Activated naive CD8-positive, alpha-beta T cell treated with anti-CD3 and anti-CD28 coated beads, Interleukin-2, amount 50 U/mL, for 24 hours (primary cell): ENCODE results near the gene SH2D2A.

ENCODE experiments used
- ATAC-seq: fragments of 150-1000 bp; cut with Tn5 transposase; one replicate; pipeline ENCODE4 v1.10.0; 2021
- DNase-seq: peaks from one replicate; pipeline ENCODE4 v3.0.0; 2021
- H3K27ac Mint-ChIP-seq: one replicate; pipeline ENCODE4 v1.8.0; 2021; ENCODE audit warnings: mild to moderate bottlenecking, mixed read lengths
- H3K27me3 Mint-ChIP-seq: one replicate; pipeline ENCODE4 v1.8.0; 2021; ENCODE audit warnings: mixed read lengths
- H3K36me3 Mint-ChIP-seq: one replicate; pipeline ENCODE4 v1.8.0; 2021; ENCODE audit warnings: low read depth, mixed read lengths
- H3K4me1 Mint-ChIP-seq: one replicate; pipeline ENCODE4 v1.8.0; 2021; ENCODE audit warnings: mixed read lengths
- H3K4me3 Mint-ChIP-seq: one replicate; pipeline ENCODE4 v1.8.0; 2021; ENCODE audit warnings: mild to moderate bottlenecking, moderate library complexity, mixed read lengths
- H3K9me3 Mint-ChIP-seq: one replicate; pipeline ENCODE4 v1.8.0; 2021; ENCODE audit warnings: mixed read lengths

SH2D2A gene

GRCh38 chr1:156794506-156795373 is 21.9 kb downstream of the SH2D2A start:
- peaks cover 62% of the 10 kb centered on the region for H3K36me3 Mint-ChIP-seq
- DNase-seq (no peak), ATAC-seq (no peak)
- no peak overlapping the region for H3K27ac Mint-ChIP-seq
- H3K9me3 Mint-ChIP-seq = no peaks in the 10 kb centered on the region
- no peaks in the 10 kb centered on the region for H3K27me3 Mint-ChIP-seq
- H3K4me3 Mint-ChIP-seq = no peak overlapping the region
- no peaks in the 10 kb centered on the region for H3K4me1 Mint-ChIP-seq

GRCh38 chr1:156789621-156790318 is 26.9 kb downstream of the SH2D2A start:
- ATAC-seq = no peak
- H3K27ac Mint-ChIP-seq = peak overlapping the region; percentile 48
- DNase-seq = no peak
- no peak overlapping the region for H3K4me3 Mint-ChIP-seq
- H3K4me1 Mint-ChIP-seq = peaks cover 3% of the 10 kb centered on the region
- H3K9me3 Mint-ChIP-seq = no peaks in the 10 kb centered on the region
- no peaks in the 10 kb centered on the region for H3K27me3 Mint-ChIP-seq
- H3K36me3 Mint-ChIP-seq = peaks cover 50% of the 10 kb centered on the region

- ATAC-seq = no peak
- no peaks in the 10 kb centered on the region for H3K9me3 Mint-ChIP-seq
- H3K4me1 Mint-ChIP-seq = peaks cover 3% of the 10 kb centered on the region
- no peak overlapping the region for H3K27ac Mint-ChIP-seq
- H3K36me3 Mint-ChIP-seq = peaks cover 45% of the 10 kb centered on the region
- no peaks in the 10 kb centered on the region for H3K27me3 Mint-ChIP-seq
- DNase-seq = no peak
- H3K4me3 Mint-ChIP-seq = no peak overlapping the region
Observed at GRCh38 chr1:156788136-156788535, 28.5 kb downstream of the SH2D2A start.

- Mint-ChIP-seq H3K36me3 (peaks cover 49% of the 10 kb centered on the region), H3K4me1 (peaks cover 6% of the 10 kb centered on the region), H3K9me3 (no peaks in the 10 kb centered on the region), H3K4me3 (no peak overlapping the region), H3K27me3 (no peaks in the 10 kb centered on the region), H3K27ac (no peak overlapping the region)
- DNase-seq (no peak), ATAC-seq (no peak)
Observed at GRCh38 chr1:156786640-156787039, 30.0 kb downstream of the SH2D2A start.

GRCh38 chr1:156785458-156785857 is 31.2 kb downstream of the SH2D2A start:
- Mint-ChIP-seq H3K27me3 (no peaks in the 10 kb centered on the region), H3K27ac (no peak overlapping the region), H3K9me3 (no peaks in the 10 kb centered on the region), H3K36me3 (peaks cover 51% of the 10 kb centered on the region), H3K4me1 (peaks cover 14% of the 10 kb centered on the region), H3K4me3 (no peak overlapping the region)
- DNase-seq (no peak), ATAC-seq (no peak)

- Mint-ChIP-seq H3K4me3 (no peak overlapping the region), H3K27ac (no peak overlapping the region), H3K4me1 (peaks cover 23% of the 10 kb centered on the region), H3K9me3 (no peaks in the 10 kb centered on the region), H3K36me3 (peaks cover 35% of the 10 kb centered on the region), H3K27me3 (no peaks in the 10 kb centered on the region)
- ATAC-seq (no peak), DNase-seq (no peak)
Observed at GRCh38 chr1:156781585-156782186, 35.0 kb downstream of the SH2D2A start.

GRCh38 chr1:156777573-156777972 is 39.1 kb downstream of the SH2D2A start:
- ATAC-seq (no peak), DNase-seq (no peak)
- H3K27ac Mint-ChIP-seq = no peak overlapping the region
- H3K4me3 Mint-ChIP-seq = no peak overlapping the region
- peaks cover 51% of the 10 kb centered on the region for H3K4me1 Mint-ChIP-seq
- H3K27me3 Mint-ChIP-seq = no peaks in the 10 kb centered on the region
- peaks cover 38% of the 10 kb centered on the region for H3K36me3 Mint-ChIP-seq
- H3K9me3 Mint-ChIP-seq = no peaks in the 10 kb centered on the region

GRCh38 chr1:156776942-156777341 is 39.7 kb downstream of the SH2D2A start:
- ATAC-seq (no peak), DNase-seq (no peak)
- H3K36me3 Mint-ChIP-seq = peaks cover 37% of the 10 kb centered on the region
- no peaks in the 10 kb centered on the region for H3K27me3 Mint-ChIP-seq
- H3K4me1 Mint-ChIP-seq = peaks cover 57% of the 10 kb centered on the region
- no peaks in the 10 kb centered on the region for H3K9me3 Mint-ChIP-seq
- H3K4me3 Mint-ChIP-seq = no peak overlapping the region
- no peak overlapping the region for H3K27ac Mint-ChIP-seq

- Mint-ChIP-seq H3K4me1 (peaks cover 55% of the 10 kb centered on the region), H3K27me3 (no peaks in the 10 kb centered on the region)
Observed at GRCh38 chr1:156775799-156776198, 40.8 kb downstream of the SH2D2A start.

GRCh38 chr1:156773607-156774006 is 43.0 kb downstream of the SH2D2A start:
- DNase-seq (no peak), ATAC-seq (no peak)
- peaks cover 75% of the 10 kb centered on the region for H3K4me1 Mint-ChIP-seq

More at GRCh38 chr1:156775799-156776198, 40.8 kb downstream of the SH2D2A start:
- Mint-ChIP-seq H3K9me3 (no peaks in the 10 kb centered on the region), H3K36me3 (peaks cover 37% of the 10 kb centered on the region), H3K27ac (peak overlapping the region; percentile 17), H3K4me3 (no peak overlapping the region)
- ATAC-seq (peak; percentile 75), DNase-seq (no peak)

GRCh38 chr1:156772728-156773497 is 43.7 kb downstream of the SH2D2A start:
- peak overlapping the region; percentile 9 for H3K4me3 Mint-ChIP-seq
- no peaks in the 10 kb centered on the region for H3K27me3 Mint-ChIP-seq
- peaks cover 59% of the 10 kb centered on the region for H3K36me3 Mint-ChIP-seq
- no peak overlapping the region for H3K27ac Mint-ChIP-seq
- no peak for DNase-seq
- H3K9me3 Mint-ChIP-seq = no peaks in the 10 kb centered on the region
- no peak for ATAC-seq
- H3K4me1 Mint-ChIP-seq = peaks cover 74% of the 10 kb centered on the region

More at GRCh38 chr1:156773607-156774006, 43.0 kb downstream of the SH2D2A start:
- Mint-ChIP-seq H3K4me3 (no peak overlapping the region), H3K36me3 (peaks cover 56% of the 10 kb centered on the region), H3K9me3 (no peaks in the 10 kb centered on the region), H3K27ac (no peak overlapping the region), H3K27me3 (no peaks in the 10 kb centered on the region)

- DNase-seq (no peak), ATAC-seq (no peak)
- Mint-ChIP-seq H3K36me3 (peaks cover 56% of the 10 kb centered on the region), H3K4me3 (no peak overlapping the region), H3K9me3 (no peaks in the 10 kb centered on the region), H3K27me3 (no peaks in the 10 kb centered on the region), H3K27ac (no peak overlapping the region), H3K4me1 (peaks cover 69% of the 10 kb centered on the region)
Observed at GRCh38 chr1:156772222-156772621, 44.4 kb downstream of the SH2D2A start.

GRCh38 chr1:156768610-156769295 is 47.9 kb downstream of the SH2D2A start:
- Mint-ChIP-seq H3K36me3 (peaks cover 51% of the 10 kb centered on the region), H3K4me3 (no peak overlapping the region), H3K27ac (no peak overlapping the region), H3K27me3 (no peaks in the 10 kb centered on the region), H3K4me1 (peaks cover 57% of the 10 kb centered on the region), H3K9me3 (no peaks in the 10 kb centered on the region)
- no peak for ATAC-seq
- DNase-seq = no peak
